Fibroblast of the aortic adventitia (primary cell): Measurements from ENCODE around the gene PPP2R1A. TPM values are rescaled to one million over a fixed set of nuclear protein-coding genes. Genes with fewer than 3 reads are reported as not detected.

Experiments
- DNase-seq: peaks from one replicate; pipeline ENCODE4 v3.0.0-alpha.2; 2010; ENCODE audit warnings: low read depth
- H3K4me3 ChIP-seq: 2 replicates; pipeline ENCODE4 v1.5.1; 2011; ENCODE audit warnings: low read depth, mild to moderate bottlenecking, control low read depth, low read length, moderate library complexity
- CTCF ChIP-seq: IDR thresholded peaks from 2 replicates; pipeline ENCODE4 v1.5.1; 2011; ENCODE audit warnings: mild to moderate bottlenecking, low read length, control low read depth, inconsistent platforms; ENCODE audit not compliant: insufficient read depth
- small RNA-seq: library from RNA; depleted of rRNA; stranded (forward); fragments of <200 nt; gene quantifications from one replicate; pipeline ENCODE3, GENCODE V24; 2012
- total RNA-seq: library from RNA; depleted of rRNA; stranded (reverse); fragments of >200 nt; gene quantifications from 2 replicates; pipeline ENCODE4 v1.2.3, GENCODE V29; 2012; ENCODE audit warnings: low replicate concordance

The PPP2R1A gene
- total RNA-seq, 1 donor = 176 TPM

GRCh38 chr19:52270266-52270885 is 80.5 kb downstream of the PPP2R1A start:
- no peak for TF ChIP-seq CTCF
- DNase-seq = no peak
- peak overlapping the region; percentile 93 for H3K4me3 ChIP-seq

- no peak for TF ChIP-seq CTCF
- no peak for DNase-seq
- no peak overlapping the region for H3K4me3 ChIP-seq
Observed at GRCh38 chr19:52273301-52273700, 83.4 kb downstream of the PPP2R1A start.

GRCh38 chr19:52274191-52274590 is 84.3 kb downstream of the PPP2R1A start:
- no peak for DNase-seq
- H3K4me3 ChIP-seq = no peak overlapping the region
- no peak for TF ChIP-seq CTCF

GRCh38 chr19:52275988-52276387 is 86.1 kb downstream of the PPP2R1A start:
- no peak for DNase-seq
- H3K4me3 ChIP-seq = no peak overlapping the region
- no peak for TF ChIP-seq CTCF

GRCh38 chr19:52277471-52277870 is 87.6 kb downstream of the PPP2R1A start:
- DNase-seq = no peak
- no peak overlapping the region for H3K4me3 ChIP-seq
- TF ChIP-seq CTCF = no peak

Small RNA genes lying within 50 kb of the gene (small RNA-seq; reads per million reads assigned to genes)
- 0.25 reads per million for gene MIR6801
- gene RF00019 = not detected
- not detected for gene RPL37P23

Other genes with a start within 250 kb of the PPP2R1A start
- 9.1 and 14.6 TPM in 2 replicates for gene ZNF350, start 203.2 kb upstream of the PPP2R1A start, total RNA-seq
- 8.8 and 10.8 TPM in 2 replicates for gene ZNF615, start 181.8 kb upstream of the PPP2R1A start, total RNA-seq
- gene ZNF614, start 161.7 kb upstream of the PPP2R1A start, total RNA-seq = 4.3 and 9.9 TPM in 2 replicates
- 7.9 and 9.7 TPM in 2 replicates for gene ZNF432, start 141.2 kb upstream of the PPP2R1A start, total RNA-seq
- 26.0 and 28.9 TPM in 2 replicates for gene ZNF841, start 94.3 kb upstream of the PPP2R1A start, total RNA-seq
- 5.0 and 8.9 TPM in 2 replicates for gene ZNF616, start 50.1 kb upstream of the PPP2R1A start, total RNA-seq
- 11.3 and 11.8 TPM in 2 replicates for gene ZNF836, start 18.4 kb upstream of the PPP2R1A start, total RNA-seq
- gene ZNF766, start 79.5 kb downstream of the PPP2R1A start, total RNA-seq = 12.8 and 13.9 TPM in 2 replicates
- 4.0 and 13.2 TPM in 2 replicates for gene ZNF480, start 107.1 kb downstream of the PPP2R1A start, total RNA-seq
- gene ZNF610, start 146.2 kb downstream of the PPP2R1A start, total RNA-seq = 1.7 and 2.3 TPM in 2 replicates
- gene ZNF880, start 179.9 kb downstream of the PPP2R1A start, total RNA-seq = 15.2 and 27.3 TPM in 2 replicates
- gene ZNF528, start 207.8 kb downstream of the PPP2R1A start, total RNA-seq = 42.5 and 72.3 TPM in 2 replicates
- gene ZNF534, start 239.1 kb downstream of the PPP2R1A start, total RNA-seq = not detected in 2 replicates